ENCODE results near the gene PRSS3. TPM values are rescaled to one million over a fixed set of nuclear protein-coding genes. Genes with fewer than 3 reads are reported as not detected.
"Not testable (repeated sequence)": the region's sequence is repeated elsewhere in the genome, so short reads cannot be mapped to it uniquely, and the experiment has no call there.

The PRSS3 gene
- total RNA-seq, 1 donor from 2014 or later = not detected

GRCh38 chr9:33774074-33774659 lies 21.2 kb upstream of the PRSS3 start:
- not testable (repeated sequence) for DNase-seq
- H3K27me3 Mint-ChIP-seq = peaks cover 25% of the 10 kb centered on the region

GRCh38 chr9:33776578-33776977 lies 18.8 kb upstream of the PRSS3 start:
- Mint-ChIP-seq H3K36me3 (ENCODE audit: low read depth) (no peaks in the 10 kb centered on the region), H3K27me3 (peaks cover 30% of the 10 kb centered on the region), H3K9me3 (no peaks in the 10 kb centered on the region), H3K27ac (no peak overlapping the region), H3K4me1 (peaks cover 5% of the 10 kb centered on the region), H3K4me3 (no peak overlapping the region)
- intact Hi-C loops (cut with micrococcal nuclease) = no loop called here
- no peak for DNase-seq

More at GRCh38 chr9:33774074-33774659, 21.2 kb upstream of the PRSS3 start:
- H3K36me3 Mint-ChIP-seq (ENCODE audit: low read depth); H3K4me3 Mint-ChIP-seq; H3K4me1 Mint-ChIP-seq; intact Hi-C loops (cut with micrococcal nuclease); H3K9me3 Mint-ChIP-seq; H3K27ac Mint-ChIP-seq: not testable (repeated sequence)

- Mint-ChIP-seq H3K27ac (no peak overlapping the region), H3K36me3 (ENCODE audit: low read depth) (no peaks in the 10 kb centered on the region), H3K4me1 (peaks cover 5% of the 10 kb centered on the region), H3K27me3 (peaks cover 33% of the 10 kb centered on the region), H3K9me3 (no peaks in the 10 kb centered on the region), H3K4me3 (no peak overlapping the region)
- DNase-seq = peak; percentile 86
- intact Hi-C loops (cut with micrococcal nuclease) = loop anchor here (2.0 kb wide), 1 partner anchor 40 kb away; no protein-coding TSS in a partner anchor
Observed at GRCh38 chr9:33778700-33779351, 16.5 kb upstream of the PRSS3 start.

- Mint-ChIP-seq H3K4me1 (peaks cover 5% of the 10 kb centered on the region), H3K27ac (no peak overlapping the region), H3K27me3 (peaks cover 35% of the 10 kb centered on the region), H3K9me3 (no peaks in the 10 kb centered on the region), H3K4me3 (no peak overlapping the region), H3K36me3 (ENCODE audit: low read depth) (no peaks in the 10 kb centered on the region)
- no peak for DNase-seq
- intact Hi-C loops (cut with micrococcal nuclease) = no loop called here
Observed at GRCh38 chr9:33780276-33780675, 15.1 kb upstream of the PRSS3 start.

GRCh38 chr9:33781736-33782135 lies 13.6 kb upstream of the PRSS3 start:
- Mint-ChIP-seq H3K4me3 (no peak overlapping the region), H3K9me3 (no peaks in the 10 kb centered on the region), H3K36me3 (ENCODE audit: low read depth) (no peaks in the 10 kb centered on the region), H3K4me1 (peaks cover 5% of the 10 kb centered on the region), H3K27me3 (peaks cover 30% of the 10 kb centered on the region), H3K27ac (no peak overlapping the region)
- no peak for DNase-seq
- intact Hi-C loops (cut with micrococcal nuclease) = no loop called here

GRCh38 chr9:33782395-33783152 lies 12.8 kb upstream of the PRSS3 start:
- Mint-ChIP-seq H3K4me3 (no peak overlapping the region), H3K9me3 (no peaks in the 10 kb centered on the region), H3K27me3 (peaks cover 33% of the 10 kb centered on the region), H3K4me1 (peaks cover 5% of the 10 kb centered on the region), H3K36me3 (ENCODE audit: low read depth) (no peaks in the 10 kb centered on the region), H3K27ac (no peak overlapping the region)
- DNase-seq = no peak
- intact Hi-C loops (cut with micrococcal nuclease) = no loop called here

- Mint-ChIP-seq H3K27ac (no peak overlapping the region), H3K4me3 (no peak overlapping the region), H3K4me1 (no peaks in the 10 kb centered on the region), H3K36me3 (ENCODE audit: low read depth) (no peaks in the 10 kb centered on the region), H3K9me3 (no peaks in the 10 kb centered on the region), H3K27me3 (peaks cover 30% of the 10 kb centered on the region)
- intact Hi-C loops (cut with micrococcal nuclease) = no loop called here
- no peak for DNase-seq
Observed at GRCh38 chr9:33785914-33786313, 9.4 kb upstream of the PRSS3 start.

GRCh38 chr9:33786681-33787080 lies 8.7 kb upstream of the PRSS3 start:
- intact Hi-C loops (cut with micrococcal nuclease) = no loop called here
- Mint-ChIP-seq H3K4me3 (no peak overlapping the region), H3K4me1 (no peaks in the 10 kb centered on the region), H3K27ac (no peak overlapping the region), H3K27me3 (peaks cover 32% of the 10 kb centered on the region), H3K36me3 (ENCODE audit: low read depth) (no peaks in the 10 kb centered on the region), H3K9me3 (no peaks in the 10 kb centered on the region)
- DNase-seq = no peak

- peaks cover 37% of the 10 kb centered on the region for H3K27me3 Mint-ChIP-seq
Observed at GRCh38 chr9:33787839-33788238, 7.5 kb upstream of the PRSS3 start.

GRCh38 chr9:33789429-33789828 lies 5.9 kb upstream of the PRSS3 start:
- peaks cover 37% of the 10 kb centered on the region for H3K27me3 Mint-ChIP-seq
- DNase-seq; H3K9me3 Mint-ChIP-seq; intact Hi-C loops (cut with micrococcal nuclease); H3K4me1 Mint-ChIP-seq; H3K4me3 Mint-ChIP-seq; H3K36me3 Mint-ChIP-seq (ENCODE audit: low read depth); H3K27ac Mint-ChIP-seq: not testable (repeated sequence)

More at GRCh38 chr9:33787839-33788238, 7.5 kb upstream of the PRSS3 start:
- Mint-ChIP-seq H3K27ac (no peak overlapping the region), H3K36me3 (ENCODE audit: low read depth) (no peaks in the 10 kb centered on the region), H3K4me3 (no peak overlapping the region), H3K4me1 (no peaks in the 10 kb centered on the region), H3K9me3 (no peaks in the 10 kb centered on the region)
- DNase-seq = no peak
- intact Hi-C loops (cut with micrococcal nuclease) = no loop called here

- H3K27ac Mint-ChIP-seq = no peak overlapping the region
- no peak overlapping the region for H3K4me3 Mint-ChIP-seq
- no peaks in the 10 kb centered on the region for H3K9me3 Mint-ChIP-seq
- H3K27me3 Mint-ChIP-seq = peaks cover 37% of the 10 kb centered on the region
- no peaks in the 10 kb centered on the region for H3K36me3 Mint-ChIP-seq (ENCODE audit: low read depth)
- intact Hi-C loops (cut with micrococcal nuclease) = no loop called here
- no peaks in the 10 kb centered on the region for H3K4me1 Mint-ChIP-seq
- no peak for DNase-seq
Observed at GRCh38 chr9:33791117-33791516, 4.2 kb upstream of the PRSS3 start.

GRCh38 chr9:33793496-33793895 lies 1.9 kb upstream of the PRSS3 start:
- intact Hi-C loops (cut with micrococcal nuclease); DNase-seq; H3K4me1 Mint-ChIP-seq; H3K36me3 Mint-ChIP-seq (ENCODE audit: low read depth); H3K9me3 Mint-ChIP-seq; H3K27ac Mint-ChIP-seq; H3K4me3 Mint-ChIP-seq: not testable (repeated sequence)
- peaks cover 33% of the 10 kb centered on the region for H3K27me3 Mint-ChIP-seq

GRCh38 chr9:33794560-33794959 lies 801 bp upstream of the PRSS3 start:
- DNase-seq = no peak

GRCh38 chr9:33795819-33796218 lies 458 bp downstream of the PRSS3 start:
- intact Hi-C loops (cut with micrococcal nuclease) = no loop called here
- no peak overlapping the region for H3K27ac Mint-ChIP-seq
- H3K36me3 Mint-ChIP-seq (ENCODE audit: low read depth) = no peaks in the 10 kb centered on the region

More at GRCh38 chr9:33794560-33794959, 801 bp upstream of the PRSS3 start:
- Mint-ChIP-seq H3K27ac (no peak overlapping the region), H3K27me3 (peaks cover 33% of the 10 kb centered on the region), H3K4me3 (no peak overlapping the region), H3K36me3 (ENCODE audit: low read depth) (no peaks in the 10 kb centered on the region), H3K9me3 (no peaks in the 10 kb centered on the region), H3K4me1 (no peaks in the 10 kb centered on the region)
- intact Hi-C loops (cut with micrococcal nuclease) = no loop called here

More at GRCh38 chr9:33795819-33796218, 458 bp downstream of the PRSS3 start:
- Mint-ChIP-seq H3K4me3 (no peak overlapping the region), H3K27me3 (peaks cover 37% of the 10 kb centered on the region), H3K9me3 (no peaks in the 10 kb centered on the region), H3K4me1 (no peaks in the 10 kb centered on the region)
- DNase-seq = no peak

Measured in activated CD4-positive, alpha-beta T cell treated with anti-CD3 and anti-CD28 coated beads, Interleukin-2, amount 10 ng/mL, durations not matched to agents 24 days and 14 days (primary cell).